Gastrocnemius medialis (tissue), 4 donors: ENCODE data around the gene RAX.

Experiments
- CTCF ChIP-seq, 5 experiments: fragments of 450-650 bp in 3 of 5; fragments of 200-600 bp in 2 of 5; sonication (generic) in 2 of 5; IDR thresholded peaks in 4 of 5; conservative IDR thresholded peaks in 1 of 5; 1 replicate in 4 of 5; 2 replicates in 1 of 5; pipeline ENCODE4 v1.5.1; 2016 to 2019; ENCODE audit warnings: antibody characterized with exemption in 5 of 5, mild to moderate bottlenecking in 3 of 5, moderate library complexity in 3 of 5
- POLR2A ChIP-seq, 2 donors: fragments of 450-650 bp; IDR thresholded peaks; one replicate each; pipeline ENCODE4 v1.6.1; 2017; ENCODE audit warnings: antibody characterized with exemption in 2 of 2, mild to moderate bottlenecking in 2 of 2, moderate library complexity in 2 of 2

- TF ChIP-seq CTCF (IDR thresholded peaks at IDR 0.05 in 4 of 5, conservative IDR thresholded peaks at IDR 0.05 in 1 of 5) (no peak), POLR2A (IDR thresholded peaks at IDR 0.05) (no peak)
Measured at GRCh38 chr18:59279193-59279592, 5.9 kb upstream of the RAX start.
